Stimulated activated CD8-positive, alpha-beta memory T cell treated with anti-CD3 and anti-CD28 coated beads, Interleukin-2, amount 100 ng/mL, for 48 hours (primary cell): ENCODE measurements around the gene PYGM.

ENCODE experiments used
- DNase-seq, 2 donors: peaks; one replicate each; pipeline ENCODE4 v3.0.0-alpha.2; 2020; ENCODE audit warnings: low read depth in 2 of 2

Gene PYGM

GRCh38 chr11:64791781-64792291, 32.1 kb upstream of the PYGM start:
- DNase-seq = no peak

GRCh38 chr11:64790205-64791095, 30.7 kb upstream of the PYGM start:
- no peak for DNase-seq

GRCh38 chr11:64789331-64790204, 29.8 kb upstream of the PYGM start:
- DNase-seq = no peak

- DNase-seq = no peak
These were observed 28.8 kb upstream of the PYGM start for GRCh38 chr11:64788321-64789215.

GRCh38 chr11:64787526-64788320, 27.9 kb upstream of the PYGM start:
- DNase-seq = no peak

GRCh38 chr11:64786308-64786707, 26.5 kb upstream of the PYGM start:
- no peak for DNase-seq

- no peak for DNase-seq
These were observed 25.2 kb upstream of the PYGM start for GRCh38 chr11:64784813-64785581.

- DNase-seq = peak; percentile 95 to 97
These were observed 18.9 kb upstream of the PYGM start, which contains the start of gene SF1 for GRCh38 chr11:64778473-64779298. Gene SF1, minus strand, starts transcription at chr11:64778542. Its CDS starts 150 bp downstream, at chr11:64778392.

GRCh38 chr11:64778223-64778472, 18.4 kb upstream of the PYGM start:
- DNase-seq = no peak

- peak; percentile 68 to 79 for DNase-seq
These were observed 17.9 kb upstream of the PYGM start for GRCh38 chr11:64777449-64778222.

GRCh38 chr11:64776875-64777274, 17.1 kb upstream of the PYGM start:
- DNase-seq = no peak

GRCh38 chr11:64776425-64776824, 16.7 kb upstream of the PYGM start:
- DNase-seq = no peak

GRCh38 chr11:64774144-64774543, 14.4 kb upstream of the PYGM start:
- DNase-seq = no peak

- DNase-seq = no peak
These were observed 12.7 kb upstream of the PYGM start for GRCh38 chr11:64772303-64773018.

GRCh38 chr11:64771861-64772260, 12.1 kb upstream of the PYGM start:
- no peak for DNase-seq

- DNase-seq = no peak
These were observed 10.3 kb upstream of the PYGM start for GRCh38 chr11:64770120-64770519.

GRCh38 chr11:64769283-64769682, 9.5 kb upstream of the PYGM start:
- no peak for DNase-seq

- DNase-seq = no peak
These were observed 8.5 kb upstream of the PYGM start for GRCh38 chr11:64768300-64768694.
